Natural killer cell (primary cell): Measurements from ENCODE around the gene FNBP1L. TPM values are rescaled to one million over a fixed set of nuclear protein-coding genes. Genes with fewer than 3 reads are reported as not detected.

Source experiments
- ATAC-seq, 3 donors: fragments of 150-1000 bp in 2 of 3; fragments of 200-7000 bp in 1 of 3; cut with Tn5 transposase; 1 replicate in 1 of 3; 2 replicates in 2 of 3; pipeline ENCODE4 v1.10.0; 2021; ENCODE audit warnings: mild to moderate bottlenecking in 2 of 3, moderate library complexity in 2 of 3
- DNase-seq, 2 donors: peaks; one replicate each; pipeline versions ENCODE4 v3.0.0 to v3.0.0-alpha.2; 2013 to 2021; ENCODE audit warnings: mixed read lengths in 1 of 2
- H3K27ac ChIP-seq: one replicate; pipeline ENCODE4 v1.5.1; 2013; ENCODE audit warnings: mild to moderate bottlenecking, low read length
- H3K27me3 ChIP-seq: one replicate; pipeline ENCODE4 v1.6.1; 2013; ENCODE audit warnings: low read length; ENCODE audit not compliant: control insufficient read depth, insufficient read depth
- H3K36me3 ChIP-seq: one replicate; pipeline ENCODE4 v1.6.1; 2013; ENCODE audit warnings: low read length; ENCODE audit not compliant: control insufficient read depth, insufficient read depth
- H3K4me1 ChIP-seq: one replicate; pipeline ENCODE4 v1.6.1; 2013; ENCODE audit warnings: low read length; ENCODE audit not compliant: control insufficient read depth, insufficient read depth
- H3K4me3 ChIP-seq: one replicate; pipeline ENCODE4 v1.5.1; 2013; ENCODE audit warnings: low read length
- H3K9me3 ChIP-seq: one replicate; pipeline ENCODE4 v1.6.1; 2013; ENCODE audit warnings: low read length; ENCODE audit not compliant: control insufficient read depth, insufficient read depth
- H3K27ac Mint-ChIP-seq, 2 donors: one replicate each; pipeline ENCODE4 v1.8.0; 2022; ENCODE audit warnings: mild to moderate bottlenecking in 2 of 2, mixed read lengths in 2 of 2, moderate library complexity in 1 of 2
- H3K27me3 Mint-ChIP-seq, 2 donors: one replicate each; pipeline ENCODE4 v1.8.0; 2022; ENCODE audit warnings: low read depth in 2 of 2, mixed read lengths in 2 of 2
- H3K36me3 Mint-ChIP-seq: one replicate; pipeline ENCODE4 v1.8.0; 2022; ENCODE audit warnings: mixed read lengths
- H3K4me1 Mint-ChIP-seq, 2 donors: one replicate each; pipeline ENCODE4 v1.8.0; 2022; ENCODE audit warnings: mixed read lengths in 2 of 2
- H3K4me3 Mint-ChIP-seq: one replicate; pipeline ENCODE4 v1.8.0; 2022; ENCODE audit warnings: mild to moderate bottlenecking, moderate library complexity, mixed read lengths
- H3K9me3 Mint-ChIP-seq, 2 donors: one replicate each; pipeline ENCODE4 v1.8.0; 2022; ENCODE audit warnings: mixed read lengths in 2 of 2
- WGBS: methylation state at CpG from one replicate; pipeline ENCODE4 v1.1.7; 2013; ENCODE audit warnings: missing lambda C conversion rate; ENCODE audit not compliant: insufficient coverage; 5-methylcytosine and 5-hydroxymethylcytosine counted together
- intact Hi-C: fragments of 100-400 bp; cut with micrococcal nuclease; formaldehyde crosslinking; loops from one replicate; pipeline ENCODE4 v1.14.2; 2022
- total RNA-seq, 4 donors: library from RNA; stranded (reverse); fragments of 120-200 nt in 1 of 4; gene quantifications; one replicate each; pipeline versions ENCODE4 v1.2.3 to v1.2.4, GENCODE V29; 2013 to 2022
- TF ChIP-seq, protein P1 (sequence below): fragments of 200-600 bp; IDR thresholded peaks from one replicate; pipeline ENCODE4 v1.8.0; 2022; ENCODE audit warnings: antibody characterized with exemption

FNBP1L gene
- total RNA-seq, 3 donors from 2014 or later (not counting 1 experiment from before 2014, with no cell fraction given), result 0.33 to 6.7 (median 0.84) TPM

DNA sequence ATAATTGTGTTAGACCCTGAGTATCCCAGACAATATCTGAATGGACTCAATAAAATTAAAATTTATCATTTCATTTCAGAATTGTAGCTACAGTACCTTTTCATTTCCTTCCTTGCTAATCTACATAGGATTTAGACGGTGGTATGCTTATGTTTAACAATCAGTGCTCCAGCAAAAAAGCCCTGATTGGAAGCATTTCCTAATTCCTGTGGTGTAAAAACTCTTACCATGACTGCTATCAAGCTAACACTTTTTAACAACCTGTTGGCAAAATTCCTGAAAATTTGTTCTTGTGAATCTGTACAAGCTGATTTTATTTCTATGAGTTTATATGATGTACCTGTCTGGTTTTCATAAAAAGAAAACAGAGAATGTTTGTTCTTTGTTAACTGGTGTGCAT, 5.2 kb upstream of the FNBP1L start:
- WGBS, result 73% methylated on average over 1 of the region's 1 CpG
- Histone ChIP-seq H3K4me3 (no peak overlapping the region), H3K27me3 (peaks cover 5% of the 10 kb centered on the region), H3K9me3 (no peaks in the 10 kb centered on the region), H3K36me3 (no peaks in the 10 kb centered on the region), H3K27ac (no peak overlapping the region), H3K4me1 (peaks cover 7% of the 10 kb centered on the region)
- TF ChIP-seq, protein P1, sequence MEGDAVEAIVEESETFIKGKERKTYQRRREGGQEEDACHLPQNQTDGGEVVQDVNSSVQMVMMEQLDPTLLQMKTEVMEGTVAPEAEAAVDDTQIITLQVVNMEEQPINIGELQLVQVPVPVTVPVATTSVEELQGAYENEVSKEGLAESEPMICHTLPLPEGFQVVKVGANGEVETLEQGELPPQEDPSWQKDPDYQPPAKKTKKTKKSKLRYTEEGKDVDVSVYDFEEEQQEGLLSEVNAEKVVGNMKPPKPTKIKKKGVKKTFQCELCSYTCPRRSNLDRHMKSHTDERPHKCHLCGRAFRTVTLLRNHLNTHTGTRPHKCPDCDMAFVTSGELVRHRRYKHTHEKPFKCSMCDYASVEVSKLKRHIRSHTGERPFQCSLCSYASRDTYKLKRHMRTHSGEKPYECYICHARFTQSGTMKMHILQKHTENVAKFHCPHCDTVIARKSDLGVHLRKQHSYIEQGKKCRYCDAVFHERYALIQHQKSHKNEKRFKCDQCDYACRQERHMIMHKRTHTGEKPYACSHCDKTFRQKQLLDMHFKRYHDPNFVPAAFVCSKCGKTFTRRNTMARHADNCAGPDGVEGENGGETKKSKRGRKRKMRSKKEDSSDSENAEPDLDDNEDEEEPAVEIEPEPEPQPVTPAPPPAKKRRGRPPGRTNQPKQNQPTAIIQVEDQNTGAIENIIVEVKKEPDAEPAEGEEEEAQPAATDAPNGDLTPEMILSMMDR, result no peak
- no peak overlapping the region for H3K27ac Mint-ChIP-seq
- intact Hi-C loops, result loop anchor here (10.0 kb wide), 1 partner anchor 138 kb away; no protein-coding TSS in a partner anchor
- H3K36me3 Mint-ChIP-seq, result no peaks in the 10 kb centered on the region
- no peak for DNase-seq
- H3K4me3 Mint-ChIP-seq, result no peak overlapping the region
- peaks cover 20 to 47% of the 10 kb centered on the region in 2 donors for H3K27me3 Mint-ChIP-seq
- H3K9me3 Mint-ChIP-seq, result no peaks in the 10 kb centered on the region
- ATAC-seq, result no peak
- peaks cover 8 to 12% of the 10 kb centered on the region in 2 donors for H3K4me1 Mint-ChIP-seq

DNA sequence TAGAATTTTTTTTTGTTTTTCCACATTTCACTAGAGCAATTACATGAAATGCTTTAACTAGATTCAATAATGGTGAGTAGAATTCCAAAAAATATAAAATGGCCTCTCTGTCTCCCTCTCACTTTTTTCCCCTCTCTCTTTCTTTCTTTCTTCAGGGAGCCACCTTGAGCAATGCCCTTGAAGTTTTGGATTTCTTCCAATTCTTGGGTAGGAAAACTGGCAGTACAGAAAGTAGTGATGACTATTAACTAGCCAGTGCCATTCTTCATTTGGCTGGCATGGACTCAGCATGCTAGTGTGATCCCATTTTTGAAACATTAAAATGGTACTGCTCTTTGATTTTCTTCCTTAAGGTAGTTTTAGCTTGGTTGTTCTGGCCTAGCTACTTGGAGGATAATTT, 4.5 kb upstream of the FNBP1L start:
- TF ChIP-seq, protein P1, result no peak
- DNase-seq (no peak), ATAC-seq (no peak)
- Mint-ChIP-seq H3K9me3 (no peaks in the 10 kb centered on the region), H3K4me1 (peaks cover 9 to 14% of the 10 kb centered on the region in 2 donors), H3K4me3 (no peak overlapping the region), H3K36me3 (no peaks in the 10 kb centered on the region), H3K27ac (no peak overlapping the region), H3K27me3 (peaks cover 21 to 42% of the 10 kb centered on the region in 2 donors)
- Histone ChIP-seq H3K36me3 (no peaks in the 10 kb centered on the region), H3K4me3 (no peak overlapping the region), H3K27ac (no peak overlapping the region), H3K4me1 (peaks cover 11% of the 10 kb centered on the region), H3K9me3 (no peaks in the 10 kb centered on the region), H3K27me3 (peaks cover 7% of the 10 kb centered on the region)
- intact Hi-C loops, result loop anchor here (10.0 kb wide), 1 partner anchor 139 kb away; no protein-coding TSS in a partner anchor

DNA sequence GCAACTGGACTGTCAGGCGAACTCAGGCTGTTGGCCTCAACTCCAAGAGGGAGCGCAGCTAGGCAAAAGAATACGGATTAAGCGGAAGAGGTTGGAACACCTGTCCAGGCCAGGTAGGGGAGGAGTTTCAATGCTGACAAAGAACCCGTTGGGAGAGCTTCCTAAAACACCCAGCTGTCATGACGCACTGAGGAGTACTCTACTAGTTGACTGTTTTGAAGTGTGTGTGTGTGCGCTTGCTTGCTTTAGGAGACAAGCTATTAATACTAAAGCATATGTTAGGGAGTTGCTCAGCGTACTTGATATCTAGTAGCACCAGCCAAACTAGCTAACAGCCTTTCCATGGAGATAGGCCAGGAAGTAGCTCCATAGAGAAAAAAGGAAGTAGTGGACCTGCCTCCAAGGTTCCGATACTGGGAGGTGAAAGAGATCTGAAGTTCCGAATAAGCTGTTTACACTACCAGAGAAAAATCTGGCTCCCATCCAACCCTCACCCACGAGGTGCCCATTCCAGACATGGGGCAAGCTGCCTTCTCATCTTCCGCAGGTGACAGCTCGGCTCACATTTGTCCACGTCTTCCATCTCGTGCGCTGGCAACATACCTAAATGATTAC, 974 bp upstream of the FNBP1L start:
- Histone ChIP-seq H3K27ac (no peak overlapping the region), H3K4me3 (no peak overlapping the region), H3K36me3 (no peaks in the 10 kb centered on the region), H3K4me1 (peaks cover 21% of the 10 kb centered on the region), H3K27me3 (peaks cover 29% of the 10 kb centered on the region), H3K9me3 (no peaks in the 10 kb centered on the region)
- peaks cover 18 to 24% of the 10 kb centered on the region in 2 donors for H3K4me1 Mint-ChIP-seq
- ATAC-seq (no peak), DNase-seq (peak in 1 of 2 donors; percentile 55)
- intact Hi-C loops, result loop anchor here (10.0 kb wide), 1 partner anchor 142 kb away; no protein-coding TSS in a partner anchor
- H3K27ac Mint-ChIP-seq, result no peak overlapping the region
- H3K4me3 Mint-ChIP-seq, result peak overlapping the region; percentile 90
- H3K36me3 Mint-ChIP-seq, result no peaks in the 10 kb centered on the region
- no peaks in the 10 kb centered on the region for H3K9me3 Mint-ChIP-seq
- H3K27me3 Mint-ChIP-seq, result peaks cover 42 to 50% of the 10 kb centered on the region in 2 donors
- WGBS, result 36% methylated on average over 16 of the region's 16 CpGs
- TF ChIP-seq, protein P1, result no peak
